PC-3 (cell line): ENCODE measurements around the gene SLC6A20. TPM values are rescaled to one million over a fixed set of nuclear protein-coding genes. Genes with fewer than 3 reads are reported as not detected.

Experiments used
- ATAC-seq: fragments of 200-7000 bp; cut with Tn5 transposase; 2 replicates; pipeline ENCODE4 v1.9.1; 2020; ENCODE audit warnings: mild to moderate bottlenecking, moderate library complexity
- BruUV-seq: library from RNA; stranded (reverse); fragments of 400-500 nt; replicated peaks from 2 replicates; lab custom pipeline; 2021; lab: Mats Ljungman, UMichigan
- CTCF ChIA-PET: fragments of 300-600 bp; sonication (Branson Sonifier 250); formaldehyde crosslinking; loops from one replicate; lab custom pipeline; 2022; ENCODE audit warnings: antibody characterized with exemption; lab: Charles Lee
- POLR2A ChIA-PET: fragments of 300-600 bp; sonication (Branson Sonifier 250); formaldehyde crosslinking; loops from one replicate; lab custom pipeline; 2022; ENCODE audit warnings: antibody characterized with exemption; ENCODE audit not compliant: unreplicated experiment; lab: Charles Lee
- DNase-seq: peaks from one replicate; pipeline ENCODE4 v3.0.0-alpha.2; 2015
- H2AFZ ChIP-seq: fragments of 300-600 bp; sonication (generic); 2 replicates; pipeline ENCODE4 v1.6.0; 2016; ENCODE audit warnings: antibody characterized with exemption, low read length
- H3F3A ChIP-seq: fragments of 300-600 bp; sonication (generic); one replicate; pipeline ENCODE4 v1.6.0; 2017; ENCODE audit warnings: antibody characterized with exemption, low read length, control low read depth, mild to moderate bottlenecking; ENCODE audit not compliant: unreplicated experiment
- H3K27ac ChIP-seq: fragments of 300-600 bp; sonication (generic); 2 replicates; pipeline ENCODE4 v1.5.1; 2016; ENCODE audit warnings: mild to moderate bottlenecking, low read length
- H3K27me3 ChIP-seq: fragments of 300-600 bp; sonication (generic); 2 replicates; pipeline ENCODE4 v1.6.1; 2016; ENCODE audit warnings: low read length, mixed read lengths
- H3K36me3 ChIP-seq: fragments of 300-600 bp; sonication (generic); 2 replicates; pipeline ENCODE4 v1.6.1; 2016; ENCODE audit warnings: low read depth, mixed run types, low read length, mixed read lengths
- H3K4me1 ChIP-seq: fragments of 300-600 bp; sonication (generic); 2 replicates; pipeline ENCODE4 v1.5.1; 2016; ENCODE audit warnings: low read length; ENCODE audit not compliant: insufficient read depth
- H3K4me2 ChIP-seq: fragments of 300-600 bp; sonication (generic); 2 replicates; pipeline ENCODE4 v1.6.0; 2016; ENCODE audit warnings: low read length
- H3K4me3 ChIP-seq: fragments of 300-600 bp; sonication (generic); 2 replicates; pipeline ENCODE4 v1.5.1; 2016; ENCODE audit warnings: mild to moderate bottlenecking, low read length, mixed read lengths
- H3K79me2 ChIP-seq: fragments of 300-600 bp; sonication (generic); 2 replicates; pipeline ENCODE4 v1.6.1; 2017; ENCODE audit warnings: low read length, mixed read lengths
- H3K9ac ChIP-seq: fragments of 300-600 bp; sonication (generic); 2 replicates; pipeline ENCODE4 v1.6.0; 2016; ENCODE audit warnings: mild to moderate bottlenecking, low read length
- H3K9me2 ChIP-seq: fragments of 300-600 bp; sonication (generic); replicated peaks from 2 replicates; pipeline ENCODE4 v1.6.1; 2016; ENCODE audit warnings: mixed run types, low read length, mixed read lengths
- H3K9me3 ChIP-seq: fragments of 300-600 bp; sonication (generic); 2 replicates; pipeline ENCODE4 v1.6.1; 2016; ENCODE audit warnings: low read length, mixed read lengths
- H4K20me1 ChIP-seq: fragments of 300-600 bp; sonication (generic); 2 replicates; pipeline ENCODE4 v1.6.1; 2016; ENCODE audit warnings: low read length, mixed read lengths
- EZH2 ChIP-seq: fragments of 300-600 bp; sonication (generic); IDR thresholded peaks from one replicate; pipeline ENCODE4 v1.6.1; 2017; ENCODE audit warnings: antibody characterized with exemption, mild to moderate bottlenecking, low read length; ENCODE audit not compliant: unreplicated experiment
- EZH2phosphoT487 ChIP-seq: fragments of 300-600 bp; sonication (generic); IDR thresholded peaks from 2 replicates; pipeline ENCODE4 v1.6.1; 2018; ENCODE audit warnings: mild to moderate bottlenecking, antibody characterized with exemption, low read length, borderline replicate concordance
- intact Hi-C: fragments of 100-400 bp; cut with micrococcal nuclease; formaldehyde crosslinking; loops from 2 replicates; pipeline ENCODE4 v1.9.0; 2023
- total RNA-seq: library from RNA; depleted of rRNA; stranded (reverse); fragments of >200 nt; gene quantifications from 2 replicates; pipeline ENCODE4 v1.2.3, GENCODE V29; 2014
- TF ChIP-seq, protein P1 (sequence below): fragments of 300-600 bp; sonication (generic); conservative IDR thresholded peaks from 2 replicates; pipeline ENCODE4 v1.5.1; 2017; ENCODE audit warnings: antibody characterized with exemption, low read depth, mild to moderate bottlenecking, low read length

SLC6A20 gene
- total RNA-seq, 1 experiment from 2014 or later: not detected

DNA sequence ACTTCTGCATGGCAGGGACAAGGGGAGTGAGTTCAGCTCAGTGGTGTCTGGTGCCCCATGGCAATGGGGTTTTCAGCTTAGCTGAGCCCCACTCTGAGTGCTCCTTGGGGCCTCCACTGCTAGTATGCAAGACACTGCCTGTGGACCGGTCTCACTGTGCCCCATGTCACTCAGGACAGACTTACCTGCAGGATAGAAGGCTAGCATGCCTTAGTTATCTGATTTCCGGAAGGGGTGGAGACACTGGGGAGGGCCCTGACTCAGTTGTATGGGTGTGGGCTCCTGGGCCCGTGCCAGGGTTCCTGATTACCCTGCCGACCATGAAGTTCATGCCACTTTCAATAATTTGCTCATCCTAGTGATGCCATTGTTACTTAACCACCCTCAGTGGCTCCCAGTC, 4.3 kb upstream of the SLC6A20 start:
- no peak overlapping the region for H2AFZ ChIP-seq
- no peaks in the 10 kb centered on the region for H3K4me1 ChIP-seq
- H3F3A ChIP-seq: no peaks in the 10 kb centered on the region
- no peak overlapping the region for H3K4me3 ChIP-seq
- intact Hi-C loops: no loop called here
- TF ChIP-seq EZH2 (no peak), EZH2phosphoT487 (no peak)
- TF ChIP-seq, protein P1, sequence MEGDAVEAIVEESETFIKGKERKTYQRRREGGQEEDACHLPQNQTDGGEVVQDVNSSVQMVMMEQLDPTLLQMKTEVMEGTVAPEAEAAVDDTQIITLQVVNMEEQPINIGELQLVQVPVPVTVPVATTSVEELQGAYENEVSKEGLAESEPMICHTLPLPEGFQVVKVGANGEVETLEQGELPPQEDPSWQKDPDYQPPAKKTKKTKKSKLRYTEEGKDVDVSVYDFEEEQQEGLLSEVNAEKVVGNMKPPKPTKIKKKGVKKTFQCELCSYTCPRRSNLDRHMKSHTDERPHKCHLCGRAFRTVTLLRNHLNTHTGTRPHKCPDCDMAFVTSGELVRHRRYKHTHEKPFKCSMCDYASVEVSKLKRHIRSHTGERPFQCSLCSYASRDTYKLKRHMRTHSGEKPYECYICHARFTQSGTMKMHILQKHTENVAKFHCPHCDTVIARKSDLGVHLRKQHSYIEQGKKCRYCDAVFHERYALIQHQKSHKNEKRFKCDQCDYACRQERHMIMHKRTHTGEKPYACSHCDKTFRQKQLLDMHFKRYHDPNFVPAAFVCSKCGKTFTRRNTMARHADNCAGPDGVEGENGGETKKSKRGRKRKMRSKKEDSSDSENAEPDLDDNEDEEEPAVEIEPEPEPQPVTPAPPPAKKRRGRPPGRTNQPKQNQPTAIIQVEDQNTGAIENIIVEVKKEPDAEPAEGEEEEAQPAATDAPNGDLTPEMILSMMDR: no peak
- DNase-seq (no peak), ATAC-seq (no peak)
- no peaks in the 10 kb centered on the region for H3K79me2 ChIP-seq
- no peaks in the 10 kb centered on the region for H4K20me1 ChIP-seq
- H3K9ac ChIP-seq: no peak overlapping the region
- no peak overlapping the region for H3K27ac ChIP-seq
- no peaks in the 10 kb centered on the region for H3K27me3 ChIP-seq
- no peaks in the 10 kb centered on the region for H3K9me2 ChIP-seq
- POLR2A ChIA-PET: no interaction called here
- no TSS peak for BruUV-seq
- H3K9me3 ChIP-seq: no peaks in the 10 kb centered on the region
- CTCF ChIA-PET: no interaction called here
- no peaks in the 10 kb centered on the region for H3K36me3 ChIP-seq
- H3K4me2 ChIP-seq: no peak overlapping the region

DNA sequence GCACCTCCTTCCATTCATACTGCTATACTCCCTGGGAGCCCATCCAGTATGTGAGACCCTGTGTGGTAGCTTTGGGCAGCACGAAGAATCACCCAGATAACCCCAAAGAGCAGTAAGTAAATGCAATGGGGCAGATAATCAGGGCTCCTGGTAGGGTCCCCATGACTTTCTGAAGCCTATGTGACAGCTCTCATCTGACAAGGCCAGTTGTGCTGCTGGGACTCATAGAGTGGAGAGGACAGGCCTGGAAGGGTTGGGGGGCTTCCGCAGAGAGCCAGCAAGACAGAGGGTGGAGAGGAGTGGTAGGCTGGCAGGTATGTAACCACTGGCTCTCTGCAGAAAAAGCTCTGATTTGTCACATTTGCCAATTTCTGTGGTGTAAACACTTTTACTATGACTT, 3.2 kb upstream of the SLC6A20 start:
- intact Hi-C loops: no loop called here
- Histone ChIP-seq H3K9me2 (no peaks in the 10 kb centered on the region), H3K27me3 (no peaks in the 10 kb centered on the region), H3K4me2 (no peak overlapping the region), H3K9me3 (no peaks in the 10 kb centered on the region), H3K9ac (no peak overlapping the region), H3F3A (no peaks in the 10 kb centered on the region), H3K36me3 (no peaks in the 10 kb centered on the region), H3K27ac (no peak overlapping the region), H3K4me3 (no peak overlapping the region), H3K4me1 (no peaks in the 10 kb centered on the region), H4K20me1 (no peaks in the 10 kb centered on the region), H2AFZ (no peak overlapping the region), H3K79me2 (no peaks in the 10 kb centered on the region)
- POLR2A ChIA-PET: no interaction called here
- ATAC-seq: no peak
- no TSS peak for BruUV-seq
- no peak for DNase-seq
- CTCF ChIA-PET: no interaction called here
- TF ChIP-seq EZH2phosphoT487 (no peak), EZH2 (no peak)
- TF ChIP-seq, protein P1: no peak

DNA sequence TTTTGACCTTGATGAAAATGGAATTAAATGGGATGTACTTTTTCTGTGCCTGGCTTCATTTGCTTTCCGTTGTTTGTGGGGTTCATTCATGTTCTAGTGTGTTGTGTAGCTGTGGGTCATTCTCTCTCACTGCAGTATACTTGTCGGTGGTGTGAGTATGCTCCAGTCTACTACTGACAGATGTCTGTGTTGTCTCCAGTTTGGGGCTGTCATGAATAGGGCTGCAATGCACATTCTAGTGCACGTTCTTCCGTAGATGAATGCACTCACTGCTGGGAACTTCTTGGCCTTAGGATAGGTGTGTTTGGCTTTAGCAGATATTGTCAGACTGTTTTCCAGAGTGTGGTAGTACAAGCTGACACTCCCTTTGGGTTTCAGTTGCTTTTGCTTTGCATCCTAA, 1.7 kb upstream of the SLC6A20 start:
- Histone ChIP-seq H3K27me3 (no peaks in the 10 kb centered on the region), H3K27ac (no peak overlapping the region), H4K20me1 (no peaks in the 10 kb centered on the region), H3K4me3 (no peak overlapping the region), H3K9me2 (no peaks in the 10 kb centered on the region), H3K9ac (no peak overlapping the region), H3K79me2 (no peaks in the 10 kb centered on the region), H3K36me3 (no peaks in the 10 kb centered on the region), H3K9me3 (no peaks in the 10 kb centered on the region), H2AFZ (no peak overlapping the region), H3F3A (no peaks in the 10 kb centered on the region), H3K4me2 (no peak overlapping the region), H3K4me1 (peaks cover 13% of the 10 kb centered on the region; the same call in 1 of the 2 replicates)
- BruUV-seq: no TSS peak
- intact Hi-C loops: no loop called here
- ChIA-PET POLR2A (no interaction called here), CTCF (no interaction called here)
- no peak for TF ChIP-seq EZH2phosphoT487
- no peak for TF ChIP-seq EZH2
- TF ChIP-seq, protein P1: no peak
- no peak for ATAC-seq
- DNase-seq: no peak
